GM18861 (cell line): ENCODE results near the gene MASP2.
"Not testable (repeated sequence)": the region's sequence is repeated elsewhere in the genome, so short reads cannot be mapped to it uniquely, and the experiment has no call there.

Source experiments
- ATAC-seq: cut with Tn5 transposase; IDR thresholded peaks from one replicate; pipeline ENCODE4 v1.9.1; 2021; ENCODE audit not compliant: unreplicated experiment

The MASP2 gene

DNA sequence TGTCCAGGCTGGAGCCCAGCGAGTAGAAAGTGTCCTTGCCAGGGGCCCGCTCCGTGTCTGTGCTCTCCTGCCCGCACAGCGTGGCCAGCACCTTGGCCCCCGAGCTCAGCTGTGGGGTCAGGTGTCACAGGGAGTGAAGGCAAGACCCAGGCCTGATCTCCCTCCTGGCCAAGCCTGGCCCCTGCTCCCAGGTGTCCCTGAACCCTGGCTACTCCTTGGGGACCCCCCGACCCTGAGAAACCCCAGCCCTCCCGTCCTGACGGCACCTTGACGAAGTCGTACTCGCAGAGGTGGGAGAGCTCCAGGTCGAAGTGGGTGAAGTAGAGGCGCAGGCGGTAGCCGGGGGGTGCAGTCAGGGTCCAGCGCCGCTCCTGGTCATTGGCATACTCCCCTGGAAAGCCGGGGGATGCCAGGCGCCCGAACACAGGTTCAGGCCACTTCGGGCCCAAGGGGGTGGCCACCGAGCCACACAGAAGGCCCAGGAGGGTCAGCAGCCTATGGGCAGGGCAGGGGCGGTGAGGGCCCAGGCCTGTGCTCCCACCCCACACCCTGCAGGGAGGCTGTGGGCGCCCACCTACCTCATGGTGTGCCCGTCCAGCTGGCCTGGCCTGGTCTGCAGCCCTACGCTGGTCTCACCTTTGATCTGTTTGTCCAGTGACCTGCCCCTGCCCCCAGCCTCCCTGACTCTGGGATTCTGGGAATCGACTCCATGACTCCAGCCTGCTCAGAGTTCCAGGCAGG lies at the start of gene MASP2:
MASP2 (minus strand) TSS at position 615 of the 741 bp plus-strand sequence; CDS start at position 583, 32 bp downstream.
- no peak for ATAC-seq

DNA sequence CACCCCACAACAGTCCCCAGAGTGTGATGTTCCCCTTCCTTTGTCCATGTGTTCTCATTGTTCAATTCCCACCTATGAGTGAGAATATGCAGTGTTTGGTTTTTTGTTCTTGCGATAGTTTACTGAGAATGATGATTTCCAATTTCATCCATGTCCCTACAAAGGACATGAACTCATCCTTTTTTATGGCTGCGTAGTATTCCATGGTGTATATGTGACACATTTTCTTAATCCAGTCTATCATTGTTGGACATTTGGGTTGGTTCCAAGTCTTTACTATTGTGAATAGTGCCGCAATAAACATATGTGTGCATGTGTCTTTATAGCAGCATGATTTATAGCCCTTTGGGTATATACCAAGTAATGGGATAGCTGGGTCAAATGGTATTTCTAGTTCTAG lies 36.7 kb upstream of the MASP2 start:
- not testable (repeated sequence) for ATAC-seq

- no peak for ATAC-seq
These were observed 33.9 kb upstream of the MASP2 start for GRCh38 chr1:11080931-11081330.

DNA sequence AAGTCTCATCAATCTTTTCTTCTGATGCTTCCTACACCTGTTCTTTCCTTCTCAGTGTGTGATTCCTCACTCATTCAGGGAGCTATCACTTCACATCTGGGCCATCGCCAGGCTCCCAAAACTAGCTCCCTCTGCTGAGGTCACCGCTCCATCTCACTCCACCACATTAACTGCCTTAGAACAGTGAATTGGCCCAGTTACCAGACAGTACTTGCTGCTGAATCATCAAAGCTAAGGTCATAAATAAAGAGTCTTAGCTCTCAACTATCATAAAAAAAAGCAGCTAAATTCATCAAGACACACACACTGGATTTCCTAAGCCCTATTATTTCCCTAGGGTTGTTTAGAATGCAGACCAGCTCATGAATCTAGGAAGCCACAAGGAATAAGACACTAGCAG lies 31.6 kb upstream of the MASP2 start:
- ATAC-seq: no peak

DNA sequence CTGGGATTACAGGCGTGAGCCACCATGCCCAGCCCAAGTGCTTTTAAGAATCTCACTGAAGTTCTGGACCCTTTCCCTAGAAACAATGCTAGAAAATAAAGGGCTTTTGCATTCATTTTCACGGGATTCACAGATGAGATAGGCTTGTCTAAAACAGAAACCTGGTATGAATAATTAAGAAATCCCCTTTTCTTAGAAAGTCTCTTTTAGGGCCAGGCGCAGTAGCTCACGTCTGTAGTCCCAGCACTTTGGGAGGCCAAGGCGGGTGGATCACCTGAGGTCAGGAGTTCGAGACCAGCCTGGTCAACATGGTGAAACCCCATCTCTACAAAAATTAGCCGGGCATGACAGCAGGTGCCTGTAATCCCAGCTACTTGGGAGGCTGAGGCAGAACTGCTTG lies 26.4 kb upstream of the MASP2 start:
- not testable (repeated sequence) for ATAC-seq

GRCh38 chr1:11072216-11072917 lies 25.3 kb upstream of the MASP2 start:
- ATAC-seq: no peak

DNA sequence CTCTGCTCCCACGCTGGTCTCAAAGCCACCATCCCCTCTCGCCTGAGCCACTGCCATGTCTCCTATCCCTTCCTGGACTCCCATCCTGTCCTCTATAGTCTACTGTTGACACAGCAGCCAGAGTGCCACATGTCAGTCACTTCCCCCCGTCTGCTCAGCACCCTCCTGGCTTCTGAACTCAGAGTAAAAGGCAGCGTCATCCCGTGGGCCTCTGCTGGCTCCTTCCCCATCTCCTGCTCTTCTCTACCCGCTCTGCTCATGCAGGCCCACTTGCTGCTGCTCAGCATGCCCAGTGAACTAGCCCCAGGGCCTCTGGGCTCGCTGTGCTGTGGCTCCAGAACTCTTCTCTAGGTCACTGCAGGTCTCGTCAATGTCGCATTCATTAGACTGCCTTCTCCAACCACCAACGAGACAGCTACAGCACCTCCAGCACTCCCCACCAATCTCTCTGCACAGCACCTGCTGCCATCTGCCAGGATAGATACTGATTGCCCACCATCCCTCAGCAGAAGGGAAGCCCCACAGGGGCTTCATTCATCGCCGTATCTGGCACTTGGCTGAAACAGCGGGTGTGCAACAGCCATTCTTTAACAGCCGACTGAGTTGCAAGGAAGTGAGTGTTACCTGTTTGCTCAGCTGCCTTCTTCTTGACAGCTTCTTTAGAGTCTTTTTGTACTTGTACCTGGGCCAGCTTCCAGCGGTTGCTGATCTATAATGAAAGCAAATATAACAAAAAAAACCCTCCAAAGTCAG lies 24.6 kb upstream of the MASP2 start:
- no peak for ATAC-seq

DNA sequence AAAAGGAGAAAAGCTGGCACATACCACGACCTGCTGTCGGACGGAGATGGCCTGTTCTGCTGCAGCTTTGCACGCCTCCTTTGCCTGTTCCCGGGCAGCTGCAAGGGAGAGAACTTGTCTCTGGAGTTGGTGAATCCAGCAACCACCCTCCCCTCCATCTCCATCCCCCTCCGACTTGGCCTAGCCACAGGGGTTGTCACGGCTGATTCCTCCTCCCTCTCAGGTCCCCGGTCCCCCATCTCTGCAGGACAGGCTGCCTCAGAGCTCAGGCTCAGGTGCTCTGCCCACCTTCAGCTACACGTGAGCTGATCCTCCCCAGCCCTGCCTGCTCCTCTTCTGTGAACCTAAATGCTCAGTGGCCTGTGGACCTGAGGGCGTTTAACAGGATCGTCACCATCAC lies 23.8 kb upstream of the MASP2 start:
- ATAC-seq: no peak

- no peak for ATAC-seq
These were observed 21.8 kb upstream of the MASP2 start for GRCh38 chr1:11068600-11069473.

DNA sequence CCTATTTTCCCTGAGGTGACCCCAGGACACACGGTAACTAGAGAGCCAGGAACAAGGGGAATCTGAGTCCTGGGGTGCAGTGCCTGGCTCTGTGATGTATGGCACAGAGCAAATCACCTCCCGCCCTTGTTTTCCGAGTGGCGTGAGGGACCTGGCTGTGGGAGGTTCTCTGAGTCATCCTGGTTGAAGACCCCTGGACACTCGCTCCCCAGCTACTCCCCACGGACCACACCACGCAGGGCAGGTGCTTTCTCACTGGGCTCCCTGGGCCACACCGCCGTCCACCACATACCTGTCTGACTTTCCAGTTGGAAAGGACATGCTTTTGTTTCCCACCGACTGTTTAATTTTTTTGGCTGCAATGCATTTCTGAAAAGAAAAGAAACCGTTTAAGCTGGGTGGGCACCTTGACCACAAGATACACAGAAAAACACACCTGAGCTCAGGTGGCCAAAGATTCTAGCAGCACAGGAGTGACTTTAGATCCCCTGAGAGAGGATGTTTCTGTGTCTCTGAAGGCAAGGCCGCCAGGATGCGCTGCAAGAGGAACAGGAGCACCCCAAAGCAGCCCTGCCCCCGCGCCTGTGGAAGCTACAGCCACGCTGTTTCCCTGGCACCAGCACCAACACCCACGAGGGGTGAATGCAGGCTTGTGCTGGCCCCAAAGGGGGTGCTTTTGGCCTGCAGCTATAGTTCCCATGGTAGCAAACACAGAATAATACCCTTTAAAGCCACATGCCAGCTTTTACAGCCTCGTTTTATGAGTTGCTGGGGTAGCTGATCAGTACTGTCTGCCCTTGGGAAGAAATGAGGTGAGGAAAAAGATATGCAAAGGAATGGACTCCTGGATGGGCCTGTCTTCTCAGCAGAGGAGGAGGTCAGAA lies 20.9 kb upstream of the MASP2 start:
- ATAC-seq: no peak

- ATAC-seq: no peak
These were observed 18.8 kb upstream of the MASP2 start for GRCh38 chr1:11065796-11066195.

DNA sequence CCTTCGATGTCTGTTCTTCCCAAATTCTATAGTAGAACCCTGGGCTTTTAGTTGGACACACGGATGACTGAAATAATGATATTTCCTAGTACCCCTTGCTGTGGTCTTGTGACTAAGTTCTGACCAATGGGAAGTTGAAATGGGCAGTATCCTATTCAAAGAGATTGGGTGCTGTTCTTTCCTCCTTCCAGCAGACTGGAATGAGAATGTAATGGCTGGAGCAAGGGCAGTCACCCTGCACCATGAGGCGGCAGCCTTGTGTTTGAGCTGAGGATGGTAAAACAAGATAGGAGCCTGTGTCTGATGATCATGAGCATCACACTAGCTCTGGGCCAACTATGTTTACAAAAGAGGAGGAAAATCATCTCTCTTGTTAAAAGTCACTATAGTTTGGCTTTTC lies 17.9 kb upstream of the MASP2 start:
- ATAC-seq: no peak

DNA sequence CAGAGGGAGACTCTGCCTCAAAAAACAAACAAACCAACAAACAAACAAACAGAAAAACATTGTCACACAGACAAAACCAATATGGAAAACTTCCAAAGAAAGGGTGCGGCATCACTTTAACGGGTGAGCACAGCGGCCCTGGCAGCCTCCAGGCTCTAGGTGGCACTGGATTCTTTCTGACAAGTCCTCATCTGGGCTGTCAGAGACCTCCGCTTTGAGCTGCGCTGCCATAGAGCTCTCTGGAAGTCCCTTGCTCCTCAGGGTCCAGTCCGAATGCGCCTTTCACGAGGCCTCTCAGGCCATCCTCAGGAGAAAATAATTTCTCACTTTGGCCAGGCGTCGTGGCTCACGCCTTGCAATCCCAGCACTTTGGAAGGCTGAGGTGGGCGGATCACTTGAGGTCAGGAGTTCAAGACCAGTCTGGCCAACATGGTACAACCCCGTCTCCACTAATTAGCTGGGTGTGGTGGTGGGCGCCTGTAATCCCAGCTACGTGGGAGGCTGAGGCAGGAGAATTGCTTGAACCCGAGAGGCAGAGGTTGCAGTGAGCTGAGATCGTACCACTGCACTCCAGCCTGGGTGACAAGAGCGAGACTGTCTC lies 17.0 kb upstream of the MASP2 start:
- not testable (repeated sequence) for ATAC-seq

GRCh38 chr1:11062965-11063401 lies 15.9 kb upstream of the MASP2 start:
- ATAC-seq: no peak

DNA sequence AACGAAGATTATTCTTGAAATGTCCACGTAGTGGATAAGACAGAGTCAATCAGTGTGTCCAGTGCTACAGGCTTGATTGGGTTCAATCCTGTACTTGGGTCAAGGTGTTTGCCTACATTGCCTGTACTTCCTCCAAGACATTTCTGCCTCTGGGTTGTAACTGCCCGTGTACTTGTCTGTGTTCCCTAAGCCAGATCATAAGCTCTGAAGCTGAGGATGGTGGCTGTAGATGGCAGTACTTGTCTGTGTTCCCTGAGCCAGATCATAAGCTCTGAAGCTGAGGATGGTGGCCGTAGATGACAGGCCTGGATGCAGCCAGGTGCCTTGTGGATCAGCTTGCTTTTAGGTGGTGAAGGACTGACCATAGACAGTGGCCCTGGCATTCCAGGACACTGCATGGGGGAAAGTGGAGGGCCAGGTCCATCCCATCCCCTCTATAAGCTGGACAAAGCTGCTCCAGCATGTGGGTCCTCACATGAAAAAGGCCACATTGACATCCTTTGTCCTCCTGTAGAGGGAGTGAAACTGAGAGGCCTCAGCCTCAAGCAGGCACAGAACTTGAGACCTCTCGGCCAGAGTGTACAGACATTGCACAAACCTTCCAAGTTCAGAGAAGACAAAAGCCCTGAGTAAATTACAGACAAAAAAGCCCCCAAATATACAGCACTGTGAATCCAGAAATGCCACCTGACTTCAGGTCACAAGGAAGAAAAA lies 14.8 kb upstream of the MASP2 start:
- no peak for ATAC-seq

- ATAC-seq: peak; percentile 88
These were observed 13.2 kb upstream of the MASP2 start, which contains the start of gene SRM for GRCh38 chr1:11059968-11060830. TSS of gene SRM (minus strand) at chr1:11060018. CDS start at chr1:11059943, 75 bp downstream.

- no peak for ATAC-seq
These were observed 12.3 kb upstream of the MASP2 start for GRCh38 chr1:11059155-11059967.
